ENCODE measurements around the gene CFAP90. TPM values are rescaled to one million over a fixed set of nuclear protein-coding genes. Genes with fewer than 3 reads are reported as not detected.

The CFAP90 gene
- total RNA-seq, 1 donor from 2014 or later: not detected

- H3K4me3 Mint-ChIP-seq: peak overlapping the region; percentile 86
Measured at GRCh38 chr5:7852542-7852941, 1.6 kb upstream of the CFAP90 start.

DNA sequence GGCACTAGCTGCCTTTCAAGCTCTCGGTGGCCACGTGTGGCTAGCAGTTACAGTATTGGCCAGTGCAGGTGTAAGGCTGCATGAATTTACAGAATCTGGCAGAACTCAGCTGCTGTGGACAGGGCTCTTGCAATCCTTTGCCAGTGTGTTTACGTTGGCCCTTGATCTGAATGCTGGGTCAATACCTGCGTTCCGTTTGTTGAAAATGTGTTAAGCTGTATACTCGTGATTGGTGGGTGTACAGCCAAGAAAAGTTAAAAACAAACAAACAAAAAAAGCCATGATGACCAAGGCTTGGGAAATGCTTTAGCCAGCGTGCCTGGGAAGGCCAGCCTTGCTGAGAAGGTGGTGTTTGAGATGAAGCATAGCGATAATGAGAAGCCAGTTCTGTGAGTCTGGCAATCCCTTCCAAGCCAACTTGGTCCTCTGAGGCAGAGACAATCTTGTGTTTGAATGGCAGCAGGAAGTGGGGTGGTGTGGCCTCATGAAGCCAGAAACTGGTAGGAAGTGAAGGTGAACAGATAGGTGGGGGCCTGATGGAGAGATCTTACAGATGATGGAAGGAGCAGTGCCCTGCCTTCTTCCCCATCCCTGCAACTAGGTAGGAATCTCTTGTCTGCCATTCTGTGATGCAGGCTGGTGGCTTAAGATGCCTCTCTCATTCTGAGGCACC, 820 bp upstream of the CFAP90 start:
- Mint-ChIP-seq H3K4me3 (peak overlapping the region; percentile 86), H3K27me3 (peaks cover 18% of the 10 kb centered on the region), H3K27ac (no peak overlapping the region), H3K4me1 (peaks cover 18% of the 10 kb centered on the region), H3K9me3 (peaks cover 3% of the 10 kb centered on the region), H3K36me3 (ENCODE audit: low read depth) (no peaks in the 10 kb centered on the region)
- DNase-seq: no peak
- intact Hi-C loops (cut with micrococcal nuclease): no loop called here
- CTCF ChIA-PET: no interaction called here
- no peak for ATAC-seq (ENCODE audit: low read depth)
- no peak for TF ChIP-seq CTCF (IDR thresholded peaks at IDR 0.05)
- POLR2A ChIA-PET: interaction anchor here (2.1 kb wide), 1 partner anchor 18 kb away, joined by 12 read pairs; the partner anchor contains the start of genes FASTKD3 and MTRR

More at GRCh38 chr5:7852542-7852941, 1.6 kb upstream of the CFAP90 start:
- Mint-ChIP-seq H3K9me3 (peaks cover 3% of the 10 kb centered on the region), H3K27ac (no peak overlapping the region), H3K4me1 (peaks cover 18% of the 10 kb centered on the region), H3K27me3 (peaks cover 18% of the 10 kb centered on the region), H3K36me3 (ENCODE audit: low read depth) (no peaks in the 10 kb centered on the region)
- CTCF ChIA-PET: no interaction called here
- POLR2A ChIA-PET: interaction anchor here (1.0 kb wide), 1 partner anchor 17 kb away, joined by 6 read pairs; the partner anchor contains the start of genes FASTKD3 and MTRR
- no peak for TF ChIP-seq CTCF (IDR thresholded peaks at IDR 0.05)
- ATAC-seq (ENCODE audit: low read depth) (no peak), DNase-seq (no peak)
- intact Hi-C loops (cut with micrococcal nuclease): no loop called here

- H3K36me3 Mint-ChIP-seq (ENCODE audit: low read depth): no peaks in the 10 kb centered on the region
- no peak overlapping the region for H3K27ac Mint-ChIP-seq
- intact Hi-C loops (cut with micrococcal nuclease): no loop called here
- H3K27me3 Mint-ChIP-seq: peaks cover 18% of the 10 kb centered on the region
- ATAC-seq (ENCODE audit: low read depth): no peak
- TF ChIP-seq CTCF (IDR thresholded peaks at IDR 0.05): no peak
- H3K4me3 Mint-ChIP-seq: peak overlapping the region; percentile 86
- CTCF ChIA-PET: no interaction called here
- no peak for DNase-seq
- H3K9me3 Mint-ChIP-seq: peaks cover 3% of the 10 kb centered on the region
- POLR2A ChIA-PET: interaction anchor here (0.6 to 2.1 kb wide), 2 partner anchors 10 to 18 kb away, joined by 3 to 12 read pairs; partner anchors contain the start of genes FASTKD3 and MTRR
- H3K4me1 Mint-ChIP-seq: peaks cover 18% of the 10 kb centered on the region
Measured at GRCh38 chr5:7851240-7851592, 283 bp upstream of the CFAP90 start.

DNA sequence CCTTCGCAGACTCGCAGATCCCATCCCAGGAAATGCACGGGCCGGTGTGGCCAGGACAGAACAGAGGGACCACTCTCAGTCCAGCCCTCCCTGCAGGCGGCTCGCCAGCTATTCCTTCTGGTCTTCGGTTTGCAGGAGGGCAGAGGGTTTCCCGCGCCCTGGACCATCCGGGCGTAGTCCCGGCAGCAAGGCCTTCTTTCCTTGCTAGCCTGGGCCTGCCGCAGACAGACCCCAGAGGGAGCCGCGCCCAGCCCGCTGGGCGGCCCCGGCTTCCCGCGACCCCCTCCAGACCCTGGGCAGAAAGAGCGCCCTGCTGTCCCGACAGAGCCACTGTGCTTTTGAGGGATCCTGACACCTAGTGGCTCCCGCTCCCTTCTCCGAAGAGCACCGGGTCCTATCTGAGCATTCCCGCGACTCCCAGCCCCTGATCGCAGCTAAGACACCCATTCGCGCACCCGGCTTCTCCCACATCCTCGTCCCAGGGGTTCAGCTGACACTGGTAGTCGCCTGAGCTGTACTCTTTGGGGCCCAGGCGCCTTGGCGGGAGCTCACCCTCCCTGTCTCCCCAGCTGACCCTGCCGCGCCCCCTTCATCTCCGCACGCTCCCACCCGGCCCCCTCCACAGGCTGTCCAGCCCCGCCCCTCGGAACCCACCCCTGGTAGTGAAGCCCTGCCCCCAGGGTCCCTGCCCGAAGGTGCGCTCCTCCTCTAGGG, 1.1 kb downstream of the CFAP90 start:
- CTCF ChIA-PET: no interaction called here
- H3K27me3 Mint-ChIP-seq: peaks cover 18% of the 10 kb centered on the region
- H3K27ac Mint-ChIP-seq: no peak overlapping the region
- peaks cover 3% of the 10 kb centered on the region for H3K9me3 Mint-ChIP-seq
- H3K4me3 Mint-ChIP-seq: peak overlapping the region; percentile 81
- intact Hi-C loops (cut with micrococcal nuclease): loop anchor here (1.0 kb wide), 1 partner anchor 19 kb away; the partner anchor contains the start of genes FASTKD3 and MTRR
- peaks cover 27% of the 10 kb centered on the region for H3K4me1 Mint-ChIP-seq
- no peaks in the 10 kb centered on the region for H3K36me3 Mint-ChIP-seq (ENCODE audit: low read depth)
- DNase-seq: no peak
- ATAC-seq (ENCODE audit: low read depth): peak; percentile 33
- TF ChIP-seq CTCF (IDR thresholded peaks at IDR 0.05): no peak
- POLR2A ChIA-PET: interaction anchor here (2.1 kb wide), 1 partner anchor 20 kb away, joined by 12 read pairs; the partner anchor contains the start of genes FASTKD3 and MTRR

DNA sequence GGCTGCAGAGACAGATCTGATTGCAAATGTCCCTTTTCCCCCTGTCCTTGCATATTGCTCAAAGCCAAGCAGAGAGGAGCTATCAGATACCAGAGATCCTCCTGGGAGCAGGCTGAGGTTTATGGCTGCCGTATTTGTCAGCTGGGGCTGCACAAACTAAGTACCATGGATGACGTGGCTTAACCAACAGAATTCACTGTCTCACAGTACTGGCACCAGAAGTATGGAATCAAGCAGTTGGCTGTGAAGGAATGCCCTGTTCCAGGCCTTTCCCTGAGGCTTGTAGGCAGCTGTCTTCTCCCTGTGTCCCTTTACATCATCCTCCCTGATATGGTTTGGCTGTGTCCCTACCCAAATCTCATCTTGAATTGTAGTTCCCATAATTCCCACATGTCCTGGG, 2.6 kb downstream of the CFAP90 start:
- peaks cover 28% of the 10 kb centered on the region for H3K4me1 Mint-ChIP-seq
- no peak for TF ChIP-seq CTCF (IDR thresholded peaks at IDR 0.05)
- no peaks in the 10 kb centered on the region for H3K36me3 Mint-ChIP-seq (ENCODE audit: low read depth)
- no peak overlapping the region for H3K4me3 Mint-ChIP-seq
- peaks cover 15% of the 10 kb centered on the region for H3K27me3 Mint-ChIP-seq
- ChIA-PET CTCF (no interaction called here), POLR2A (no interaction called here)
- ATAC-seq (ENCODE audit: low read depth) (no peak), DNase-seq (no peak)
- H3K27ac Mint-ChIP-seq: no peak overlapping the region
- H3K9me3 Mint-ChIP-seq: peaks cover 2% of the 10 kb centered on the region
- intact Hi-C loops (cut with micrococcal nuclease): no loop called here
